Activated CD4-positive, alpha-beta T cell treated with anti-CD3 and anti-CD28 coated beads for 24 hours (primary cell): Measurements from ENCODE around the gene EIF4E2.

Experiments used
- DNase-seq, 2 donors: peaks; one replicate each; pipeline ENCODE4 v3.0.0-alpha.2; 2020; ENCODE audit warnings: low read depth in 2 of 2

The EIF4E2 gene

DNA sequence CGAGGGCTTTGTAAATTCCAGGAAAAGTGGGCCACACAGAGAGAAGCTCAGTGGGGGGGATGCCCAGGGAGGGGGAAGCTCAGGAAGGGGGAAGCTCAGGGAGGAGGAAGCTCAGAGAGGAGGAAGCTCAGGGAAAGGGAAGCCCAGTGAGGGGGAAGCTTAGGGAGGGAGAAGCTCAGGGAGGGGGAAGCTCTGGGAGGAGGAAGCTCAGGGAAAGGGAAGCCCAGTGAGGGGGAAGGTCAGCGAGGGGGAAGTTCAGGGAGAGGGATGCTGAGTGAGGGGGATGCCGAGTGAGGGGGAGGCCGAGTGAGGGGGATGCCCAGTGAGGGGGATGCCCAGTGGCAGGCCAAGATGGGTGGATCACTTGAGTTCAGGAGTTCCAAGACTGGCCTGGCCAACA lies 11.8 kb upstream of the EIF4E2 start:
- no peak for DNase-seq

DNA sequence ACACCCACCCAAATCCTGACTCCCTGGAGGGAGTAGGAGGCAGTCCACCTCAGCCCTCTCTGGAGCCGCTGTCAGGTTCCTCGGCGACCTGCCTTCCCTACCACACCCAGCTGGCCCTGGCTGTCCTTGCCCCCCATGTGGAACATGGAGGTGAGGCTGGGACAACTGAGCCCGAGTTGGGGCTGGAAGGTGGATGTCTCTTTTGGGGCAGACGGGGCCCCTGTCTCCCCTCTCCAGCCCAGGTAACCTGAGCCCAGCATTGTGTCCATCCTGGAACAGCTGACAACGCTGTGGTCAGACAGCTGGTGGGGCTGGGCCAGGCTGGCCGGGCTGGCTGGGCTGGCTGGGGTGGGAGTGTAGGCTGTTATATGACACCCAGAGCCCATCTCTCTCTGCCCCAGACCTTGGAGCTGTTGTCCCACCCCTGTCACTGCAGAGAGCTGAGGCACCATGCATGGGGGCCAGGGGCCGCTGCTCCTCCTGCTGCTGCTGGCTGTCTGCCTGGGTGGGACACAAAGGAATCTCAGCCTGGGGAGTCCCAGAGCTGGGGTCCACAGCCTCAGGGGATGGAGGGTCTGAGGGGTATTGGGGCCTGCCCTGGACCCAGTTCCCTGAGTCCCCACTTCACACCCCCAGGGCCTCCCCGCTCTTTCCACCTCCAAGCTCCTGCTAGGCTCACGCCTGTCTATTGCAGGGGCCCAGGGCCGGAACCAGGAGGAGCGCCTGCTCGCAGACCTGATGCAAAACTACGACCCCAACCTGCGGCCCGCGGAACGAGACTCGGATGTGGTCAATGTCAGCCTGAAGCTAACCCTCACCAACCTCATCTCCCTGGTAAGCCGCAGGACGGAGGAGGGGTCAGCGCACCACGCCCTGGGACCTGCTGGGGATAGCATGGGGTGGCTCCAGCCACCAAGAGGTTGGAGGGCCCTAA lies 10.9 kb upstream of the EIF4E2 start, which contains the start of gene CHRNG:
Gene CHRNG, plus strand, starts transcription at position 395 of the 934 bp plus-strand sequence. Its CDS starts 56 bp downstream, at position 451.
- no peak for DNase-seq

DNA sequence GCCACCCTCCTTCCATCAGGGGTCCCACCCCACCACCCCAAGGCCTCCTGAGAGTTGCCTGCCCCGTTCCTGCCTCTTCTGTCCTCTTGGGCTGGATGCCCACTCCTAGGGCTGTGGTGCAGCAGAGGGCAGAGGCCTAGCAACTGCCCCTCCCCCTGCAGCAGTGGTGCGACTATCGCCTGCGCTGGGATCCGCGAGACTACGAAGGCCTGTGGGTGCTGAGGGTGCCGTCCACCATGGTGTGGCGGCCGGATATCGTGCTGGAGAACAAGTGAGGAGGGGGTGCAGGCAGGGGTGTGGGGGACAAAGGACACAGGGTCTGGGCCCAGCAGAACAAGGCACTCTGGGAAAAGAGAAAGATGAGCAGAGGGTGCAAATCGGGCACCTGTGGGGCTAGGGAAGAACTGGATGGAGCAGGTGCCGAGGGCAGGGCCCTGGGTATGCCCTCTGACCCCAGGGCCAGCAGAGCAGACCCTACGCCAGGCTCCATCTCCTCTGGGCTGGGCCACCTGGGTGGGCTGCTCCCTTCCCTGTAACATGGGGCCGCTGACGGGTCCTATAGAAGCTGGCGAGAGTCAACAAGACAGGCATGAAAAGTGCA lies 9.9 kb upstream of the EIF4E2 start:
- DNase-seq = no peak

DNA sequence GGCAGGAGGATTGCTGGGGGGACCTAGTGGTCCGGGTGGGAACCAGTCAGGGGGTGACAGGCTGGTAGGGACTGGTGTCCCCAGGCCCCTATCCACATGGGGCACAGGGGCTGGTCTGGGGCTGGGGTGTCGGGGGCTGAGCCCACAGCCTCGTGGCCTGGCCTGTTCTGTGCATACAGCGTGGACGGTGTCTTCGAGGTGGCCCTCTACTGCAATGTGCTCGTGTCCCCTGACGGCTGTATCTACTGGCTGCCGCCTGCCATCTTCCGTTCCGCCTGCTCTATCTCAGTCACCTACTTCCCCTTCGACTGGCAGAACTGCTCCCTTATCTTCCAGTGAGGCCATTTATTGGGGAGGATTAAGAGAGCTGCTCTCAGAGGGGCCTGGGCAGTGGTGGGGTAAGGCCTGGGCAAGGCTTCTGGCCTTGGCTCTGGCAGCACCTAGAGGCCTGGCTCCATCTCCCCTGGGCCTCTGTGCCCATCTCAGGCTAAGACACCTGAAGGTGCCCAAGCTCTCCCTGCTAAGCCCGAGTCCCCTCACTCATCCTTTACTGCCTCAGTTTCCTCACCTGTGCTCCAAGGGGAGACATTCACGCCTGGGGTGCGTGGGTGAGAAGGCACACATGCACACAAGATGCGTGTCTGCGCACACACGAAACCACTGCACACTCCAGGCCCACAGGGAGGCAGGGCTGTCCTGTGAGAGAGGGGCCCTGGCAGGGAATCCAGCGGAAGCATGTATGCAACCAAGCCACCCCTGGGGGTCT lies 9.1 kb upstream of the EIF4E2 start:
- DNase-seq = no peak

DNA sequence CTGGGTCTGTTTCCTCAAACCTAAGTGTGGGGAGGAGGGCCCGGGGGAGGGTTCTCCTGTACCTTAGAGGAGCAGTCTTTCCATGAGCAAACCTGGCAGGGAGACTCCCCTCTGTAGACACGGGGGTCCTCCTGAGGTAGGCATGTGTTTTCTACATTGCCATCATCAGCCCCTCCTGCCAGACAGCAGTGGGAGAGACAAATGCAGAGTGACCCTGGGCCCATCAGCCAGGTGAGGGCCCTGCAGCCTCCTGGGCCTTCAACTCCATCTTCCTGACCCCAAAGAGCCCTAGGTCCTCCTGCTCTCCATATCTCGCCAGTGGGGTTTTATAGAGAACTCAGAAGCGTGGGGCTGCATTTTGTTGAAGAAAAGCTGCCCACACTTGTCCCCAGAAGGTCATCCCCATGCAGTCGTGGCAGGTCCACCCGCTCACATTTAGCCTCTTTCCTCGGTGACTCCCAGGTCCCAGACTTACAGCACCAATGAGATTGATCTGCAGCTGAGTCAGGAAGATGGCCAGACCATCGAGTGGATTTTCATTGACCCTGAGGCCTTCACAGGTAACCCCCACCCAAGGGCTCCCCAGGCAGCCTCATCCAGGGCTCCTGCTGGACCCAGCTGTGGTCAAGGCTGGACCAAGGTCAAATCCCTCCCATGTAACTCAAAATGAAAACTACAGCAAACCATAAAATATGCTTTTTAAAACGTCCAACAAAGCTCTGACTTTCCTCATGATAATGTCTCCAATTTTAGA lies 8.4 kb upstream of the EIF4E2 start:
- DNase-seq = no peak

DNA sequence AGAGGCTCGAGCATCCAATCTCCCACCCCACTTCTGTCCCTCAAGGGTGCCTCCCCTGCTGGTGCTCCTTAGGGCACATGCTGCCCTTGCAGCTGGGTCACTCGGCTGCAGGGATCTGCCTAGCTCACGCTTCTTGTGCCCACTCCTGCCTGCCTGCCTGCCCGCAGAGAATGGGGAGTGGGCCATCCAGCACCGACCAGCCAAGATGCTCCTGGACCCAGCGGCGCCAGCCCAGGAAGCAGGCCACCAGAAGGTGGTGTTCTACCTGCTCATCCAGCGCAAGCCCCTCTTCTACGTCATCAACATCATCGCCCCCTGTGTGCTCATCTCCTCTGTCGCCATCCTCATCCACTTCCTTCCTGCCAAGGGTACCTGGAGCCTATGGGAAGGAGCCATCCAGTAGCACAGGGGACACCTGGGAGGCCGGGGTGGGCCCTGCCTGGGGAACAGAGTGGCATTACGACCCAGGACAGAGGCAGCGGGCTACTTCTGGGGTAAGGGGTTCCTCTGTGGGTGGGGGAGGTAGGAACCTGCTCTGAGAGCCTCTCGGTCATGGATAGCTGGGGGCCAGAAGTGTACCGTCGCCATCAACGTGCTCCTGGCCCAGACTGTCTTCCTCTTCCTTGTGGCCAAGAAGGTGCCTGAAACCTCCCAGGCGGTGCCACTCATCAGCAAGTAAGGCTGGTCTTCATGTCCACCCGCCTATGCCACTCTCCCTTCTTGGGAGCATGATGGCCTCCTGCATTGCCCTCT lies 7.6 kb upstream of the EIF4E2 start:
- no peak for DNase-seq

DNA sequence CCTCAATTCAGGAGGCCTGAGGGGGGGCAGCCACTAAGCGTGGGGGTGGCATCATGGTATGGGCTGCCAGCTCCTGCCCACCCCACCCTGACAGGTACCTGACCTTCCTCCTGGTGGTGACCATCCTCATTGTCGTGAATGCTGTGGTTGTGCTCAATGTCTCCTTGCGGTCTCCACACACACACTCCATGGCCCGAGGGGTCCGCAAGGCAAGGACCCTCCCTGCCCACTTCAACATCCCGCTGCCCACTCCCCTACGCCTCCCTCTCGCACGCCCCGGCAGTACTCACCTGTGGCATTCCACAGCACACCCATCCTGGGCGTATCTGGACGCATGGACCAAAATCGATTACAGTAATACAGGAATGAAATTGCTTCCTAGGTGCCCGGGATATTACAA lies 7.0 kb upstream of the EIF4E2 start:
- no peak for DNase-seq

DNA sequence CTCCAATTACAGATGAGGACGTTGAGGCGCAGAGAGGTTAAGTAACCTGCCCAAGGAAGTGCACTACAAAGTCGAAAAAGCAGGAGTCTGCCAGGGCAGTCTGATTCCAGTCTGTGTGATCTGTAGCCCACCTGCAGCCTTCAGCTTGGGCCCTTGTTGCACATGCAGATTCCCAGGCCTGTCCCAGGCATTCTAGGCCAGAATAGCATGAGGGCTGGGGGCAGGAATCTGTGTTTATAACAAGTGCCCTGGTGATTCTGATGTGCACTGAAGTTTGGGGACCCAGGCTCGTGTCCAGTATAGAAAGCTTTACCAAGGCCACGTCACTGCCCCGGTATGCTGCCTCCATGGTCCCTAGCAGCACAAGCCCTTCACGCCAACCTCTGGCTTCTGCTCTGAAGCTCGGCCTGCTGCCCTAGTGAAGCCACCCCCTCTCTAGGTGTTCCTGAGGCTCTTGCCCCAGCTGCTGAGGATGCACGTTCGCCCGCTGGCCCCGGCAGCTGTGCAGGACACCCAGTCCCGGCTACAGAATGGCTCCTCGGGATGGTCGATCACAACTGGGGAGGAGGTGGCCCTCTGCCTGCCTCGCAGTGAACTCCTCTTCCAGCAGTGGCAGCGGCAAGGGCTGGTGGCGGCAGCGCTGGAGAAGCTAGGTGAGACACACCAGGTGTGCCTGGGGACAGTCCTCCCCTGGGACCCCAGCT lies 6.4 kb upstream of the EIF4E2 start:
- no peak for DNase-seq

DNA sequence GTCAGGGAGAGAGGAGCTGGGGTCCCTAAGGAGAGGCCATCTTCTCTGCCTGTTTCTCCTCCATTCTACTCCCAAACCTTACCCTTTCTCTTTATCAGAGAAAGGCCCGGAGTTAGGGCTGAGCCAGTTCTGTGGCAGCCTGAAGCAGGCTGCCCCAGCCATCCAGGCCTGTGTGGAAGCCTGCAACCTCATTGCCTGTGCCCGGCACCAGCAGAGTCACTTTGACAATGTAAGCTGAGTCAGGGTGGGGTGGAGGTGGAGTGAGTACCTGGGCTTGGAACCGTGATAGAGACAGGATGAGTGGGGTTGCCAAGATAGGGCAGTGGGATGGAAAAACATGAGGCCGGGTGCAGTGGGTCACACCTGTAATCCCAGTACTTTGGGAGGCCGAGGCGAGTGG lies 5.8 kb upstream of the EIF4E2 start:
- no peak for DNase-seq

DNA sequence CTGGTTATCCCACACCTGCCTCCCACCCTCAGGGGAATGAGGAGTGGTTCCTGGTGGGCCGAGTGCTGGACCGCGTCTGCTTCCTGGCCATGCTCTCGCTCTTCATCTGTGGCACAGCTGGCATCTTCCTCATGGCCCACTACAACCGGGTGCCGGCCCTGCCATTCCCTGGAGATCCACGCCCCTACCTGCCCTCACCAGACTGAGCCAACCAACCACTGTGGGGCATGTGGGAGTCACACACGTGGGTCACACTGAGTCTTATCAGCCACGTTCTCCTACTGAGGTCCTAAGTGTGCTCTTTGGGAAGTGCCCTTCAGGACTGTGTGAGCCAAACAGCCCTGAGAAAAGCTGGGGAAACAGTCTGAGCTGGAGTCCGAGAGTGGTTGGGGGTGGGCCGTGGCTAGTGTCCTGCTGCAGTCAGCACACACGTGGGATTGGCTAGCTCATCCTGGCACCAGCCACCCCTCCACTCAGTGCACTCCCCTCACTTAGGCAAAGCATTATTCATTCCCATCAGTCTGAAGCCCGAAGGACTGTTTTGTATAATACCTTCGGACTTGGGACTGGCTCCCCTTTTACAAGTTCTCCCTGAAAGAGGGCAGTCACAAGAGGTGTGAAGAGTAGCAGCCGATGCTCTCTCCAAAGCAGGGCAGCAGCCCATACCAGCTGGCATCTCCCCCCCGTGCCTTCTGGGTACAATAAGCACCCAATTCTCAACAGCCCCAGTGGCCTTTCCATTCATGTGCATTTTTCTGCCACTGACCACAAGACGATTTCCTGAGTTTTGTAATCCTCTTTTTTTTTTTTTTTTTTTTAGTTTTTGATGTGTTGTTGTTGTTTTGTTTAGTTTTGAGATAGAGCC lies 4.7 kb upstream of the EIF4E2 start:
- no peak for DNase-seq

DNA sequence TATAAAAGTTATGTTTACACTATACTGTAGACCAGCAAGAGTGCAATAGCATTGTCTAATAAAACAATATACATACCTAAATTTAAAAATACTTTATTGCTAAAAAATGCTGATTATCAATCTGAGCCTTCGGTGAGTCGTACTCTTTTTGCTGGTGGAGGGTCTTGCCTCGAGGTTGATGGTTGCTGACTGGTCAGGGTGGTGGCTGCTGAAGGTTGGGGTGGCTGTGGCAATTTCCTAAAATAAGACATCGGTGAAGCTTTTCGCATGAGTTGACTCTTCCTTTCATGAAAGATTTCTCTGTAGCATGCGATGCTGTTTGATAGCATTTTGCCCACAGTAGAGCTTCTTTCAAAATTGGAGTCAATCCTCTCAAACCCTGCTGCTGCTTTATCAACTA lies 2.5 kb upstream of the EIF4E2 start:
- no peak for DNase-seq

DNA sequence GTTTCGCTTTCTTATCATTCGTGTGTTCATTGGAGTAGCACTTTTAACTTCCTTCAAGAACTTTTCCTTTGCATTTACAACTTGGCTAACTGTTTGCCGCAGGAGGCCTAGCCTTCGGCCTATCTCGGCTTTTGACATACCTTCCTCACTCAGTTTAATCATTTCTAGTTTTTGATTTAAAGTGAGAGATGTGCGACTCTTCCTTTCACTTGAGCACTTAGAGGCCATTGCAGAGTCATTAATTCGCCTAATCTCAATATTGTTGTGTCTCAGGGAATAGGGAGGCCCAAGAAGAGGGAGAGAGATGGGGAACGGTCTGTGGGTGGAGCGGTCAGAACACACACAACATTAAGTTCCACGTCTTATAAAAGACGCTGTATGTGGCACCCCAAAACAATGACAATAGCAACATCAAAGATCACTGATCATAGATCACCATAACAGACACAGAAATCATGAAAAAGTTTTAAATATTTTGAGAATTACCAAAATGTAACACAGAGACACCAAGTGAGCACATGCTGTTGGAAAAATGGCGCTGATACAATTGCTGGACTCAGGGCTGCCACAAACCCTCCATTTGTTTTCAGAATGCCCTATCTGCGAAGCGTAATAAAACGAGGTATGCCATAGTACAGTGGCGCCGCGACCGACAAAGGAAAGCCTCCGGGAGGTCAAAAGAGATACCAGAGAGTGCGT lies 685 bp upstream of the EIF4E2 start:
- DNase-seq = no peak

DNA sequence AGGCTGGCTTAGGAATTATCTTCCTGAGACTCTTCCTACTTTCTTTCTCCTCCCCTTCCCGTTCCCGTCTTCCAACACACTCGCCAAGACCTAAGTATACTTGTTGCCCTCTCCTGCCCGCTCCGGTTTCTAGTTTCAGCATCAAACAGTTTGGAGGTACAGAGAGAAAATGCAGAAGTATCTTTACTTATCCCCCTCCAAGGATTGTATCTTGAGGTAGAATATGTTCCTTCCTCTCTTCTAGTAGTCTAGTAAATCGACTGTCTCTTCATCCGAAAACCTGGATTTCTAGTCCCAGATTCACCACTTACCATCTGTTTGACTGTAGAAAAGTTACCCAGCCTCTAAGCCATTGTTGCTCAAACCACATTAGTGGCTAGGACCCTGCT lies 755 bp downstream of the EIF4E2 start:
- DNase-seq = no peak

DNA sequence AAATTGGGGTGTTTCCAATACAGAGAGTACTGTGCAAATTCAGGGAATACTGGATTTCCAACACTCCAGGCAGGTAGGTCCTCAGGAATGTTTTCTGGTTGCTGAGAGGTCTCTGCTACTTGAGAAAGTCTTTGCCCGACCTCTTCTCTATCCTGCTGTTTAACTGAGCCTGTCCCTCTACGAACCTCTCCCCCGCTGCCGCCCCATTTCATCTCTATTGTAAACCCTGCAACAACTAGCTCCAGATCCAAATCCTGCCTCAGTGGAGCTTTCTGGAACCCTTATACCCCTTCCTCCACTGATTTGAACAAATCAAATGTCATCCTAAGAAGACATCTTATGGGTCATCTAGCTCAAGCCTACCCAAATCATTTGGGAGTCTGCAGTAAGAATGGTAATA lies 1.3 kb downstream of the EIF4E2 start:
- no peak for DNase-seq

DNA sequence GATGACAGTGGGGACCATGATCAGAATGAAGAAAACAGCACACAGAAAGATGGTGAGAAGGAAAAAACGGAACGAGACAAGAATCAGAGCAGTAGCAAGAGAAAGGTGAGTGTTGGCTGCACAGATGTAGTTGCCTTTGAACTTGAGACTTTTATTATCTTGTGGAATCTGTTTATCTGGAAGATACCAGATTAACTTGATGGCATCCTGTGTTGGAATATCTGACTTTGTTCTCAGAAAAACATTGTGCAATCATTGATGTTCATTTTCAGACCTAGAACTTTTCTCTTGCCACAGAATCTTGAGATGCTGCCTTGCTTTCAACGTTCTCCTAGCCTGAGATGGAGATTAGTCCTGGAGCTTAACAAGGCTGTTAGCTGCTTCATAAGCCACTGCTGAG lies 5.9 kb downstream of the EIF4E2 start:
- no peak for DNase-seq

DNA sequence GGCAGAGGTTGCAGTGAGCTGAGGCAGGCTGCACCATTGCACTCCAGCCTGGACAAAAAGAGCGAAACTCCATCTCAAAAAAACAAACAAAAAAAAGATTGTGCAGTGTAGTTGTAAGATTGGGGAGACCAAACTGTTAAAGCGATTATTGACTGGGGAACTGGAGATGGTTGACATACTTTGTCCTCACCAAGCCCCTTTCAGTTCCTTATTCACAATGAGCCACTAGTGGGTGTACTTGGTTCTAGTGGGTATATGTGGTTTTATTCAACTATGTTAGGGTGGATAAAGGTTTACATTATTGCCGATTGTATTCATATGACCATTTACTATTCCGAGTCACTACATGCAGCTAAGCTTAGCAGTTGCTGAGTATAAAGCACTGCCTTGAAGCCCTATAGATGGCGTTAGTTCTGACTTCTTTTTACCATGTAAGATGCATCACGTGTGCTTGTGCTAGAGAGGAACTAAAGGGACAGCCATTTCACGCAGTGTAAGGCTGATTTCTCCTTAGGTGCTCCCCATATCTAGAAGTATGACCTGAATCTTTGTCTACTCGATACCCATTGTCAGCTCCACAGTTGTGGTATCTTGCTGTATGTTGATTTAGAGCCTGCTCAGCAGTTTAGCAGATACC lies 12.1 kb downstream of the EIF4E2 start:
- DNase-seq = no peak

DNA sequence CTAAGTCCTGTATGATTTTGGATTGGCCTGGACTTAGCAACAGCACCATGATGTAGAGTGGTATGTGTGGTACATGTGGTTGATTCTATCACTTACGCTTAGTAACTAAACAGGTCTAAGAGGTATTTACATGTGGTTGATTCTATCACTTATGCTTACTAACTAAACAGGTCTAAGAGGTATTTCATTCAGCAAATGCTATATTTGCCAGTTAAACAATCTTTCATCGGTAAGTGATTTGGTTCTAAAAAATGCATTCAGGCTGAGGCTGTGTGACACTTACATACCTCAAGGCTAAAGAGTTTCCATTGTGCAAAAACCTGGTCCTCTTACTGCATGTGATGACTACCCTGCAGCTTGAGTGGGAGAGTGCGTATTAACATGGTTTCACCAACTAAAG lies 13.1 kb downstream of the EIF4E2 start:
- no peak for DNase-seq

DNA sequence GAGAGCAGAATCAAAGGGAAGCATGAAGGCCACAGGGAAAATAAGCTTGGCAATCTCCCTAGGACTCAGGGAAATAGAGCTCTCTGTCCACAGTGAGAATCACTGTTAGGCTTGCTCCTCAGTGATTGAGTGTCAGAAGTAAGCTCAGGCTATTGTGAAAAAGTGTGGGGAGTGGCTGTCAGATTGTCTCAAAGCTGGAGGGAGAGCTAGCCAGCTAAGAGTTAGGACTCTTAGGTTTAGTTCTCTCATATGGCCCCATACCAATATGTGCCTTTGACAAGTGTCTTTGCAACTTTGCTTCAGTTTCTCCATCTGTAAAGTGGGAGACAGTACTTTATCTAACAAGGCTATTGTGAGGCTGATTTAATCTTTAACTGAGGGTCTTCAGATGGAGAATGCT lies 17.2 kb downstream of the EIF4E2 start:
- DNase-seq = no peak
